Measurements from ENCODE around the gene TMEM183A. TPM values are rescaled to one million over a fixed set of nuclear protein-coding genes. Genes with fewer than 3 reads are reported as not detected.

TMEM183A gene
- total and polyA plus RNA-seq, 10 of the 15 experiments (the other 5 are each of a cell fraction or from before 2014, with no cell fraction given): 12.3 to 103 (median 66.3) TPM

DNA sequence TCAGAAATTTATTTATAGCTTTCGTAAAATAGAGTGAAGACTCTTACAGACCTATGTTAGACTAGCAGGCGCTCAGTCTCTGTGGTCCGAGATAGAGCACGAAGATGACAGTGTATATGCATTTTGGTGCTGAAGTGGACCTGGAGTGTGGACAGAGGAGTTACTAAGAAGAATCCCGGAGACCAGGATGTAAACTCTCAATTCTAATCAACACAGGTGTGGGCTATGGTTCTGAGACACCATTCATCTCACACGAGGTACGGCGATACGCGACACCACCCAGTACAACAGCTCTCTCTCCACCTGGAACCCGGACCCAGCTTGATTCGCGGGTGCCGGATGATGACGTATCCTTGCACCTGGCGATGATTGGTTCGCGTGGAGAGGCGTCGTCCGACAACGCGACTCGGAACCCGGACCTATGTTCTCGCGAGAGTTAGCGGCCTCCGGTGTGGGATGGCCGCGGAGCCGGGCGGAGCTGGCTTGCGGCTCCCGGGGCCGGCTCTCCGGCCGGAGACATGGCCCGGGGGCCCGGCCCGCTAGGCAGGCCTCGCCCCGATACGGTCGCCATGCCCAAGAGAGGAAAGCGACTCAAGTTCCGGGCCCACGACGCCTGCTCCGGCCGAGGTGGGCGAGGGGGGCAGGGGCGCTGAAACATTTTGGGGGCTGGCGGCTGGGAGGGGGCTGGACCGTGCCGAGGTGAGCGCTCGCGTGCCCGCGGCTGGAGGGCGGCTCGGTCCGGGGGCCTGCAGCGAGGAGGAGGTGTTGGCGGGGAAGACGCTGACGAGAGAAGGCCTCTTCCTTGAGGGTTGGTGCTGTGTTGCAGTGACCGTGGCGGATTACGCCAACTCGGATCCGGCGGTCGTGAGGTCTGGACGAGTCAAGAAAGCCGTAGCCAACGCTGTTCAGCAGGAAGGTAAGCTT is at the start of gene TMEM183A (continued):
- TF ChIP-seq IRF4 (IDR thresholded peaks at IDR 0.05; ENCODE audit: low read depth, low read length) (0 out of 2 replicates have a peak, but pooled peaks have one; percentile 29), KAT2A (conservative IDR thresholded peaks at IDR 0.05; ENCODE audit: control insufficient read depth, low read depth, low read length) (no peak), SUZ12 (IDR thresholded peaks at IDR 0.05; ENCODE audit: unreplicated experiment) (no peak), IKZF1 (conservative IDR thresholded peaks at IDR 0.05) (peak; percentile 56; the same call in 1 of the 2 replicates), SMAD5 (IDR thresholded peaks at IDR 0.05; ENCODE audit: low read depth) (peak; percentile 95), SKIL (IDR thresholded peaks at IDR 0.05; ENCODE audit: low read depth, poor library complexity, severe bottlenecking) (peak; percentile 34), WRNIP1 (IDR thresholded peaks at IDR 0.05; ENCODE audit: borderline replicate concordance, low read depth, low read length) (no peak), NFIC (IDR thresholded peaks at IDR 0.05; ENCODE audit: low read depth, low read length) (no peak; the same call in 1 of the 2 replicates), MYB (IDR thresholded peaks at IDR 0.05; ENCODE audit: borderline replicate concordance, low read depth, low read length) (no peak), EED (IDR thresholded peaks at IDR 0.05; ENCODE audit: low read depth) (no peak), SIX5 (IDR thresholded peaks at IDR 0.05; ENCODE audit: low read depth, low read length, severe bottlenecking) (peak; percentile 40), NFYA (IDR thresholded peaks at IDR 0.05; ENCODE audit: borderline replicate concordance, low read depth, low read length) (peak; percentile 38; the same call in 1 of the 2 replicates), MEF2A (IDR thresholded peaks at IDR 0.05; ENCODE audit: insufficient read depth, low read depth, low read length) (no peak), POLR2AphosphoS2 (IDR thresholded peaks at IDR 0.05; ENCODE audit: low read depth, low read length) (peak; percentile 94), RCOR1 (conservative IDR thresholded peaks at IDR 0.05; ENCODE audit: low read depth, low read length) (0 out of 2 replicates have a peak, but pooled peaks have one; percentile 84), ZNF592 (IDR thresholded peaks at IDR 0.05) (no peak), ZNF274 (IDR thresholded peaks at IDR 0.05; ENCODE audit: insufficient read depth, insufficient read length) (no peak), RELA (IDR thresholded peaks at IDR 0.05; ENCODE audit: borderline replicate concordance, partially characterized antibody) (no peak), E2F4 (IDR thresholded peaks at IDR 0.05; ENCODE audit: low read depth, low read length) (no peak), POU2F2 (IDR thresholded peaks at IDR 0.05; ENCODE audit: borderline replicate concordance, low read depth, low read length) (peak; percentile 90), SREBF2 (IDR thresholded peaks at IDR 0.05; ENCODE audit: low read length) (no peak), GABPA (IDR thresholded peaks at IDR 0.05; ENCODE audit: low read depth) (no peak), LARP7 (IDR thresholded peaks at IDR 0.05) (no peak; the same call in none of the 2 replicates), NFXL1 (IDR thresholded peaks at IDR 0.05; ENCODE audit: borderline replicate concordance) (no peak)

Data from GM12878 (cell line).